Stimulated activated CD4-positive, alpha-beta T cell treated with anti-CD3 and anti-CD28 coated beads, Interleukin-2, amount 100 ng/mL, for 4 hours (primary cell): ENCODE measurements around the gene MYO5C.
A peak's percentile ranks its signal among the peaks of the same experiment; 100 is the strongest.
"Not testable (repeated sequence)": the region's sequence is repeated elsewhere in the genome, so short reads cannot be mapped to it uniquely, and the experiment has no call there.

Experiments used
- DNase-seq: peaks from one replicate; pipeline ENCODE4 v3.0.0-alpha.2; 2020; ENCODE audit warnings: low read depth

Gene MYO5C

GRCh38 chr15:52165494-52166131 lies 130.0 kb downstream of the MYO5C start:
- not testable (repeated sequence) for DNase-seq

DNA sequence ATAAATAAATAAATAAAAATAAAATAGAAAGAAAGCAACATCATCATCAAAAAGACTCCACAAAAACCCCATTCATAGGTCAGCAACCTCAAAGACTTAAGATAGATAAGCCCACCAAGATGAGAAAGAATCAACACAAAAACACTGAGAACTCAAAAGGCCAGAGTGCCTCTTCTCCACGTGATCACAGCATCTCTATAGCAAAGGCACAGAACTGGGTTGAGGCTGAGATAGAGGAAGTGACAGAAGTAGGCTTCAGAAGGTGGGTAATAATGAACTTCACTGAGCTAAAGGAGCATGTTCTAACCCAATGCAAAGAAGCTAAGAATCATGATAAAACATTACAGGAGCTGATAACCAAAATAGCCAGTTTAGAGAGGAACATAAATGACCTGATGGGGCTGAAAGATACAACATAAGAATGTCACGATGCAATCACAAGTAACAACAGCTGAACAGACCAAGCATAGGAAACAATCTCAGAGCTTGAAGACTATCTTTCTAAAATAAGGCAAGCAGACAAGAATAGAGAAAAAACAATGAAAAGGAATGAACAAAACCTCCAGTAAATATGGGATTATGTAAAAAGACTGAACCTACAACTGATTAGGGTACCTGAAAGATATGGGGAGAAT lies 130.9 kb downstream of the MYO5C start:
- no peak for DNase-seq

DNA sequence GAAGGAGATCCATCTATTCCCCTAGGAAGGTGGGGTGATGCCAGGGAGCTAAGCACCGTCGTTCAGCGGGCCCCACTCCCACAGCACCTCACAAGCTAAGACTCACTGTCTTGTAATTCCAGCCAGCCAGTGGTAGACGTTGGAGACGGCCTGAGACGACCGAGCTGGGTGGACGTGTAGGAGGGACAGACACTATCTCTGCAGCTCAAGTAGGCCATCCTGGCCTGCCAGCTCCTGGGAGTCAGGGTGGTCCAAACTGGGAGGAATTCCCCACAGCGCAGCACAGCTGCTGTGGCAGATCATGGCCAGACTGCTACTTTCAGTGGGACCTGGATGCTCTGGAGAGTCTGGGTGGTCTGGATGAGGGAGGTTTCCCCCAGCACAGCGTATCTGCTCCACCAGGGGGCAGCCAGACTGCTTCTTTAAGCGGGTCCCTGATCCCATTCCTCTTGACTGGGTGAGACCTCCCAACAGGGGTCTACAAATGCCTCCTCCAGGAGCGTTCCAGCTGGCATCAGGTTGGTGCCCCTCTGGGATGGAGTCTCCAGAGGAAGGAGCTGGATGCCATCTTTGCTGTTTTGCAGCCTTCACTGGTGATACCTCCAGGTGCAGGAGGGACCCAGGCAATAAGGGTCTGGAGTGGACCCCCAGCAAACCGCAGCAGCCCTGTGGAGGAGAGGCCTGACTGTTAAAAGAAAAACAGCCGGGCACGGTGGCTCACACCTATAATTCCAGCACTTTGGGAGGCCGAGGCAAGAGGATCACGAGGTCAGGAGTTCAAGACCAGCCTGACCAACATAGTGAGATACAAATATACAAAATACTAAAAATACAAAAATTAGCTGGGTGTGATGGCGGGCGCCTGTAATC lies 132.0 kb downstream of the MYO5C start:
- DNase-seq = peak; percentile 3

- no peak for DNase-seq
Observed at GRCh38 chr15:52162876-52163275, 132.7 kb downstream of the MYO5C start.

DNA sequence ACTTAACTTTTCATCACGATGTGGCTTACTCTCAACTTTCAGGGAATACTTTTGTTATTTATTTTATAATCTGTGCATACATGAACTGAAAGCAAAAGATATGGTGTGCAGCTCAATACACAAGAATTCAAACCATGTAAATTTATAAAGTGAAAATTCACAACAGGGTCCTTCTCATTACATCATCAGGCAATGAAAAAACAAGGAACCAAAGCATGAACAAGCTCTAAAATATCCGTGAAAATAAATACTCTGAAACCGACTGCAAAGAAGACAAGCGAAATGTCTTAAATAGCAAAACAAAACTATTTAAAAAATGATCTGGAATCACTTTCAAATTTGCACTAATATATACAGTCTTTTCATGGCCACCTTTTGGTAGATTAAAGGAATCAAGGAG lies 133.3 kb downstream of the MYO5C start:
- DNase-seq = no peak

GRCh38 chr15:52161406-52161966 lies 134.1 kb downstream of the MYO5C start:
- DNase-seq = no peak

DNA sequence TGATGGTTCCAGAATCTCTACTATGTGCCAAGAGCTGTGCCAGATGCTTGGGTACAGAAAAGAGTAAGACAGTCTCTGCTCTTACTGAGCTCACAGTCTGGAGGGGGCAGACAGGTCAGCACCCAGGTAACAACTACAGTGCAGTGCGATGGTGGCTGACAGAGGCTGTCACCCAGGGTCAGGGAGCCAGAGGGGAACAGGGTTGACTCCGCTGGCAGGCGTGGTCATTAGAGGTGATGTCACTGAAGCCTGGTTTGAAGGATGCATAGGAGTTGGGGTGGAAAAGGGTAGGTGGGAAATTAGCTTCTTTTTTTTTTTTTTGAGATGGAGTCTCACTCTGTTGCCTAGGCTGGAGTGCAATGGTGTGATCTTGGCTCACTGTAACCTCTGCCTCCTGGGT lies 136.0 kb downstream of the MYO5C start:
- no peak for DNase-seq

DNA sequence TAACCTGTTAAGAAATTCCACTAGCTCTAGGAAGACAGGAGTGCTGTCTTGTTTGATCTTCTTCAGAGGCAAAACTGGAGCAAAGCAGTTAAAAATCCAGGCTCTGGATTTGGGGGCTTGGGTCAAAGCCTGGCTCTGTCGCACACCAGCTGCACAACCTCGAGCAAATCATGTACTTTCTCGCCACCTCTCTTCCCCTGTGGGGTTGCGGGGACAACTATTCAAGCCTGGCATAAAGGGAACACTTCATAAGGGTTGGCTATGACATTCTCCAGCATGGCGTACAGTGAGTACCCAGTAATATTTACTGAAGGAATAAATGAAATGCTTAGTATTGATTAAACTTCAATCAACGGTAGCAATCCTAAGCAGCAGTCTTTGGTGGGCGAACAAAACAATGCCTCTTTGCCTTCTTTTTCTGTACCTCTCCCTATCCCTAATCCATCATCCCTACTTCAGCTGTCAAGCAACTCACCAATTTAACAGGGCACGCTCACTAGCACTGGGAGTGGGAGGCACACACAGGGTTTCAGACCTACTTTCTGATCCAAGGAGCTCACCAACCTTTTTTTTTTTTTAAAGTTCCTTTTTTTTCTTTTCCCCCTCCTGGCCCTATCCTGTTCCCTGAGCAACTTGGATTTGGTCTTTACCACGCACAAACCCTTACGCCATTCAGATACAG lies 137.4 kb downstream of the MYO5C start:
- DNase-seq = no peak

DNA sequence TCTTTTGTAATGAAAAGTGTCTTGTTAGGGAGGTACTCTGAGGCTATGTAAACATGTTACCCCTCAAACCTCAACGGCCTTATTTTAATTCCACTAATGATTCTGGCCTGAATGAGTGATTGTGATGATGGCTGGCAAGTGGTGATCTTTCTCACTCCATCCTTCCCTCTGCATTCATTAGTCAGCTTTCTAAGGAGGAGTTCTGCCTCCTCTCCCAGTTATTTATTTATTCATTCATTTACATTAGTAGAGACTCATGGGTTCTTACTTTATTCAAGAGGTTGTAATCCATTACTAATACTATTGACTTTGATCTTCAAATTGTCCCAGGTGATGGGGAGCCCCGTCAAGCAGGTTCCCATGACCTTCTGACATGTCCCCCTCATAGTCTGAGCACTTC lies 139.7 kb downstream of the MYO5C start:
- DNase-seq = no peak

DNA sequence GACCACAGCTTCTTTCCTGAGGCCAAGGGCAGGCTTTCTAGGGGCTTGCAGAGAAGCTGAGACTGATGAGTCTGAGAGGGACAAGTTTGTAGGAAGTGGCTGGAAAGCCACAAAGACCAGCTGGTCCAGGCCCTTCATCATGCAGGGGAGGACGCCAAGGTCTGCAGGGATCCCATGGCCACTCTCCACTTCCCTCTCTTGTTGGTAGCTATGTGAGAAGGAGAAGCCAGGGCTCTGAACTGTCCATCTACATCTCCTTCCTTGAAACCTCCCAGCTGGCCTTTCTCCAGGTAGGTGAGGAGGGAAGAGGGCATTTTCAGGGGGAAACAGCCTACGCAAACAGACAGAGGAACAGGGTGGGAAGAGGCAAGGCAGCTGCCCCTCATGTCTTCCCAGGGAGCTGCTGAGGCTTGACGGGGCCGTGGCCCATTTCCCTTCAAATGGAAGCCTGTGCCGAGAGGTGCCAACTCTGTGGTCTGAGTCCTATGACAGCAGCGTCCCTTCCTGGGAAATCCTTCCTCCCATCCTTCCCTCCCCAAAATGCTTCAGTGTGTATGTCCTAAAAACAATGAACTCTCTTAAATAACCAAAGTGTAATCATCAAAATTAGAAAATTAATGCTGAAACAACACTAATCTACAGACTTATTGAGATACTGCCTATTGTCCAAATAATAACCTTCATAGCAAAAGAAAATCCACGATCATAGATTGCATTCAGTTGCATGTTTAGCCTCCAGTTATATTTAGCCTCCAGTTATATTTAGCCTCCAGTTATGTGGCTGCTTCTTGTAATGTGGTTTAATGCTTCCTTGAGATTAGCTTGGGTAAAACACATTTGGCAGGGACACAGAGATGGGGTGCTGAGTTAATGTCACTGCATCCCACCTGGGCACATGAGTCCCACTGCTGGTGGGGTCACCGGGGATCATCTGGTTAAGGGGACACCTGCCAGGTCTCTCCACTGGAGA lies 140.4 kb downstream of the MYO5C start:
- DNase-seq = no peak

DNA sequence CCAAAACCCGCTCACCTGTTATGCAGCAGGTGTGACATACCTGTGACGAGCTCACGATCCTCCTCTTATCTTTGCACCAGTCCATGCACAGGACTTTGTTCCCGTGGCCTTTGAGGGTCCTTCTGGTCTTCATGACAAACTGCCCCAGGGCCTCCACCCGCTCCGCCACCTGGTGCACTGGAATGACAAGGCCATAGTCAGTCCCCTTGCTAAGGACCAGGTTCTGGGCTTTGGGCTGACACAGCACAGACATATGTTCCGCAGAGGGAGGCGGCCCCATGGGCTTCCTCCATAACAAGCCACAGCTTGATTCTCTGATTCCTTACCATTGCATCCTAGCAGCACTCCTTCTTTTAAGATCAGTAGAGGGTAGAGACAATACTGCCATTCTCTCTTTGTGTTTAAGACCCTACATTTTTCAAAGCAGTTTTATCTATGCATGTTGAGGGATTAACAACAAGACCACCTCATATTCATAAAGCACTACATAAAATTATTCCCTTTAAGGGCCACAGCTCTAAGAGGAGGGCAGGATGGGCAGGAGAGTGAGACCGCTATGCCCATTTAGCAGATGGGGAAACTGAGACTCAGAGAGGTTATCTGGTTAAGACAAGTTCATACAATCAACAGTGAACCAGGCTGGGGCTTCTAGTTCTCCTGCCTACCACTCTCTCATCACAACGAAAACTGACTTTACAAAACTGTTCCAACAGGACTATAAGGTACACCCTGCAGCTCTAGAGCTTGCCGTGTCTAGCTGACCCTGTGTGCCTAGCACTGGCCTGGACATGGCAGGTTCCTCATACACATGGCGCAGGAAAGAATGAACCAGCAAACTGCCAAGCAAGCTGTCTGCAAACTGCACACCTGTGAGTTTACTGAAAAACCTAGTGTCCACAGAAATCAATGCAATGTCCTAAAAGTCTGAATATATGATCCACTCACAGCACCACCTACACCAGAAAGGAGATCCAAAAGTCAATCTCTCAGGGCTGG lies 141.4 kb downstream of the MYO5C start:
- no peak for DNase-seq

DNA sequence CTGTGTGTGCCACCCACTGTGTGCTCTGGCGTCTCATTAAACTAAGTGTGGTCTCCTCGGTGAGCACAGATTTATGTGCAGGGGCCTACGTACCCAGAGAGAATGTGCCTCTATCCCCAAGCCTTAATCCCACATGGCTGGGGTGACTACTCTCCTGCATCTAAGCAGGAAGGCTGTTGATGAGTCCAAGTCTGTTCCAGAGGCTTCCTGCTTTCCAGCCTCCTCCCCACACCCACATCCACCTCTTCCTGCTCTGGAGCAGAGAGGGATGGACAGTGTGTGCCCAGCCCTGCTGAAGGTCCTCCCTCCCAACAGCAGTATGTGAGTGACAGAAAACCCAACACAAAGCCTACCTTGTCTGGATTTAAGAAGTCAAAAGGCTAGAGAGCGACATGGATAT lies 144.3 kb downstream of the MYO5C start:
- DNase-seq = no peak

DNA sequence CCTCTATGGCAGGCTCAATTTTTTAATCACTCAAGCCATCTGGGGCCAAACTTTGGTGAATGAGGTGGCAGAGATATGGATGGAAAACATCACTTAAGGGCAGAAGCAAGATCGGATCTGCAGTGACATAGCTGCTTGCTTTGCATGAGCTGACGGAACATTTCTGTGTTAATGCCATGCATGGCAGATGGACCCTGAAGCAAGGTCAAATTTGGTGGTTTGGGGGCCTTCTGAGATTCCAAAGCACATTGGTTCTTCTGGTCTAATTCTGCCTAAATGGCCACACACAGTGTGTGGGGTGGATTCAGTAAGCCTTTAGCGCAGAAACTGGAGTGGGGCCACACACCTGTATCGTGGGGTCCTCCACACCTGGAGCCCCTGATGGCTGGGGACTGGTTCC lies 144.7 kb downstream of the MYO5C start:
- no peak for DNase-seq

DNA sequence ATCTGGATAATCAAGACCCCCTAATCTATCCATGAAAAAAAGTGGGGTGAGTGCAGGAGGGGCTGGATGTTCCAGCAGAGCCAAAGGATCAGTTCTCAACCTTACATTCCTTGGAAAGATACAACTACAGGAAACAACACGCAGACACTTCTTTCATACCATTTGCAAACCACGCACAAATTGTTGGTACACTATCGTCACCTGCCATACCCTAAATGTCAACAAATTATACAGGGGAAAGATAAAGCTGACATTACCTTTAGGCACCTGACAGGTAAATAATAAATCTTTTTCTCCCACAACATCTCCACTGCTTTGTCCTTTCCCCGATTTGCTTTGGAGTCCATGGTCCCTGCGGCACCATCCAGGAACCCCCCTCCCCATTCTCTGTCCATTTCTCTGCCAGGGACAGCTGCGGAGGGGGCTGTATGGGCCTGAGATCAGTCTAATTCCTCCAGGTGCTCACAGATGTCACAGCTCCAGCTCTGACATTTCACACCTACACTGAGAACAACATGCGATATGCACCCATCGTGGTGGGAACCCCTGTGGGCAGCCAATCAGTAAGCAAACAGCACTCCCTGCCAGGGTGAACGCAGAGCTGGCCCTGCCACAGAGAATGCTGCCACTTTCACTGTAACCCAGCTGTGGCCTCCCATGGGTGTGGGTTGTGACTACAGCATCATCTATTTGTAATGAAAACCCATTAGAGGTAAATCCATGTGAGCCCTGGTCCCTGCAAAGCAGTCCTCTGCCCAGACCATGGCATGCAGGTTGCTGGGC lies 145.4 kb downstream of the MYO5C start:
- no peak for DNase-seq

GRCh38 chr15:52148403-52148802 lies 147.2 kb downstream of the MYO5C start:
- DNase-seq = no peak

- DNase-seq = no peak
Observed at GRCh38 chr15:52146776-52147175, 148.8 kb downstream of the MYO5C start.

GRCh38 chr15:52146261-52146660 lies 149.3 kb downstream of the MYO5C start:
- DNase-seq = no peak

GRCh38 chr15:52144656-52145178 lies 150.9 kb downstream of the MYO5C start:
- no peak for DNase-seq

DNA sequence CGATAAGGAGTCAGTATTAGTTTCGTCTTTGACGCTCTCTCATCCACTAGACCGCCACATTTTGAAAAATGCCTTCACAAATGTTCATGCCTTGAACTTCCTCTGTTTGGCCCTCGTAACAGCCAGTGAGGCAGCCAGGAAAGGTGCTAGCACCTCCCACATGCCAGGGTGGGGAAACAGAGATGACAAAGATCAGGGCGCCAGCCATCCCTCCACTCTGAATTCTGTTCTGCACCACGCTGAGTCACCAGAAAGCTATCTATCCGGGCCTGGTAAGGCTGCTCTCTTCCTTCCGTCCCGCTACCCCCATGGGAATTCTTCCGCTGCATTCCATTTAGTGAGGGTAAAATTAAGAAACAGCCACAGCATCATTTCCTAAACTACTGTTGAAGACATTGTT lies 151.7 kb downstream of the MYO5C start:
- no peak for DNase-seq
